HAP-1 (cell line): ENCODE data around the gene EMX1.
A peak's percentile ranks its signal among the peaks of the same experiment; 100 is the strongest.

Experiments used
- DNase-seq, 2 experiments: peaks; one replicate each; pipeline ENCODE4 v3.0.0-alpha.2; 2016 to 2020; ENCODE audit warnings: low spot score in 2 of 2
- H3K27me3 ChIP-seq: fragments of 250-450 bp; sonication (Bioruptor Pico); 2 replicates; pipeline ENCODE4 v1.5.1; 2020; ENCODE audit warnings: low read depth, mild to moderate bottlenecking, moderate library complexity
- H3K36me3 ChIP-seq: fragments of 250-450 bp; sonication (Bioruptor Pico); replicated peaks from 2 replicates; pipeline ENCODE4 v1.5.1; 2020; ENCODE audit warnings: mild to moderate bottlenecking
- H3K4me1 ChIP-seq: fragments of 250-450 bp; sonication (Bioruptor Pico); 2 replicates; pipeline ENCODE4 v1.5.1; 2020; ENCODE audit warnings: mild to moderate bottlenecking
- H3K4me3 ChIP-seq: fragments of 250-450 bp; sonication (Bioruptor Pico); 2 replicates; pipeline ENCODE4 v1.5.1; 2020; ENCODE audit warnings: mild to moderate bottlenecking, moderate library complexity
- H3K9me3 ChIP-seq: fragments of 250-450 bp; sonication (Bioruptor Pico); 2 replicates; pipeline ENCODE4 v1.5.1; 2020; ENCODE audit warnings: mild to moderate bottlenecking, moderate library complexity
- in situ Hi-C: fragments of 300-500 bp; cut with MboI; formaldehyde crosslinking; loops from 3 replicates; pipeline ENCODE4 v1.14.3; 2020; ENCODE audit warnings: low sequenced_read_pairs, inconsistent platforms, mixed read lengths

The EMX1 gene

GRCh38 chr2:72969706-72970105, 52.4 kb downstream of the EMX1 start:
- Histone ChIP-seq H3K36me3 (no peaks in the 10 kb centered on the region), H3K9me3 (no peaks in the 10 kb centered on the region), H3K27me3 (no peaks in the 10 kb centered on the region), H3K4me1 (no peaks in the 10 kb centered on the region), H3K4me3 (no peak overlapping the region)
- DNase-seq, result no peak
- in situ Hi-C loops, result no loop called here

- no peaks in the 10 kb centered on the region for H3K36me3 ChIP-seq
- in situ Hi-C loops, result no loop called here
- DNase-seq, result no peak
Measured at GRCh38 chr2:72971036-72971435, 53.7 kb downstream of the EMX1 start.

GRCh38 chr2:72972352-72973136, 55.2 kb downstream of the EMX1 start:
- Histone ChIP-seq H3K4me3 (no peak overlapping the region), H3K36me3 (no peaks in the 10 kb centered on the region), H3K27me3 (no peaks in the 10 kb centered on the region), H3K9me3 (no peaks in the 10 kb centered on the region), H3K4me1 (no peaks in the 10 kb centered on the region)
- in situ Hi-C loops, result no loop called here
- no peak for DNase-seq

More at GRCh38 chr2:72971036-72971435, 53.7 kb downstream of the EMX1 start:
- Histone ChIP-seq H3K27me3 (no peaks in the 10 kb centered on the region), H3K4me3 (no peak overlapping the region), H3K9me3 (no peaks in the 10 kb centered on the region), H3K4me1 (no peaks in the 10 kb centered on the region)

DNA sequence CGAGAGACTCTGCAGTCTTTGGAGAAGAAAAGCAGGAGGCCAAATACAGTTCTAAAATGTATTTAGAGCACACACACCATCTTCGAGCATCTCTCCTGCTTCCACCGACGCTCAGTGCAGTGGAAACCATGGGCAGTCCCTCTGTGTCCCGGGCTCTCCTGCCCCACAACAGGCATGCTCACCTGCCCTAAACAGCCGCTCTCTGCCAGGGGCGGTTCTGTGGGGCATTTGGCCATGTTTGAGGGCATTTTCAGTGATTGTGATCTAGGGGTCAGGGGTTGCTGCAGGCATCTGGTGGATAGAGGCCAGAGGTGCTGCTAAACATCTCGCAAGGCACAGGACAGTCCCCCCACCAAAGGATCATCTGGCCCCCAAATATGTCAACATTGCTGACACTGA, 55.8 kb downstream of the EMX1 start:
- Histone ChIP-seq H3K36me3 (no peaks in the 10 kb centered on the region), H3K9me3 (no peaks in the 10 kb centered on the region), H3K27me3 (no peaks in the 10 kb centered on the region), H3K4me1 (no peaks in the 10 kb centered on the region), H3K4me3 (no peak overlapping the region)
- in situ Hi-C loops, result no loop called here
- no peak for DNase-seq

GRCh38 chr2:72973566-72974435, 56.5 kb downstream of the EMX1 start:
- Histone ChIP-seq H3K4me3 (no peak overlapping the region), H3K9me3 (no peaks in the 10 kb centered on the region), H3K4me1 (no peaks in the 10 kb centered on the region), H3K36me3 (no peaks in the 10 kb centered on the region), H3K27me3 (no peaks in the 10 kb centered on the region)
- peak; percentile 46 to 71 for DNase-seq
- in situ Hi-C loops, result no loop called here

DNA sequence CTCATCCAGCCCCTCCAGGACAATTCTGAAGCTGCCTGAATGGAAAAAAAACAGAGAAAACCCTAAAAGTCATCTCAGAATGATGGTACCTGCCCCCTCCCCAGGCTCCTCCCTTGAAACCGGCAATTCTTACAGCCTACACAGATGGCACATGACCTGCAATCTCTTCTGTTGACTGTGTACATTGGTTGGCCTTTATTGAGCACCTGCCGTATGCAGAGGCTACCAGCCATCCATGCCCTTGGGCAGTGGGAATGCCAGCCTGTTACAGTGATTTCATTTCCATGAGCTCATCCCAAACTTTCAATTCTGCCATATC, 57.1 kb downstream of the EMX1 start:
- no peak for DNase-seq
- no peaks in the 10 kb centered on the region for H3K27me3 ChIP-seq
- in situ Hi-C loops, result no loop called here
- no peaks in the 10 kb centered on the region for H3K4me1 ChIP-seq
- H3K4me3 ChIP-seq, result no peak overlapping the region
- no peaks in the 10 kb centered on the region for H3K36me3 ChIP-seq
- no peaks in the 10 kb centered on the region for H3K9me3 ChIP-seq

GRCh38 chr2:72975017-72975416, 57.7 kb downstream of the EMX1 start:
- in situ Hi-C loops, result no loop called here
- no peaks in the 10 kb centered on the region for H3K27me3 ChIP-seq
- H3K4me3 ChIP-seq, result no peak overlapping the region
- H3K4me1 ChIP-seq, result no peaks in the 10 kb centered on the region
- no peaks in the 10 kb centered on the region for H3K9me3 ChIP-seq
- no peak for DNase-seq
- no peaks in the 10 kb centered on the region for H3K36me3 ChIP-seq

GRCh38 chr2:72979896-72980295, 62.6 kb downstream of the EMX1 start:
- H3K4me3 ChIP-seq, result no peak overlapping the region
- no peaks in the 10 kb centered on the region for H3K4me1 ChIP-seq
- no peaks in the 10 kb centered on the region for H3K27me3 ChIP-seq
- no peaks in the 10 kb centered on the region for H3K9me3 ChIP-seq
- in situ Hi-C loops, result no loop called here
- H3K36me3 ChIP-seq, result no peaks in the 10 kb centered on the region
- no peak for DNase-seq

- Histone ChIP-seq H3K9me3 (no peaks in the 10 kb centered on the region), H3K27me3 (no peaks in the 10 kb centered on the region), H3K36me3 (no peaks in the 10 kb centered on the region), H3K4me1 (no peaks in the 10 kb centered on the region), H3K4me3 (no peak overlapping the region)
- in situ Hi-C loops, result no loop called here
- DNase-seq, result no peak
Measured at GRCh38 chr2:72980535-72981217, 63.4 kb downstream of the EMX1 start.

DNA sequence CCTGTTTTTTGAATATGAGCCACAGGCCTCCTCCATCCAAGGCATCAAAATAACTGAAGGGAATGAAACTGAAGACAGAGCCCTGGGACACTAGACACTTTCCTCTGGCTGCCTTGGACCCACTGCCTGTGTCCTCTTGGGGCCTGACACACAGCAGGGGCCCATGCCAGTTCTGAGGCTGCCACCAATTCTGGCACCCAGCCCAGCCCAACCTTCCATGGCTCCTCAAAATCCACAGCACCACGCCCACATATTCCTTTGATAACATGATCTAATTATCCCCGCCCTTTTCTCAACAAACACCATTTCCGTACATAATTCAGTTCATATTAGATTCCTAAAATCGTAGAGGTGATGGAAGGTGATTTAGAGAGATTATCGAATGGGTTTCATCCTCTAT, 64.2 kb downstream of the EMX1 start:
- DNase-seq, result no peak
- H3K4me1 ChIP-seq, result no peaks in the 10 kb centered on the region
- in situ Hi-C loops, result no loop called here
- no peak overlapping the region for H3K4me3 ChIP-seq
- H3K9me3 ChIP-seq, result no peaks in the 10 kb centered on the region
- no peaks in the 10 kb centered on the region for H3K36me3 ChIP-seq
- H3K27me3 ChIP-seq, result no peaks in the 10 kb centered on the region

GRCh38 chr2:72982219-72982618, 64.9 kb downstream of the EMX1 start:
- Histone ChIP-seq H3K9me3 (no peaks in the 10 kb centered on the region), H3K4me3 (no peak overlapping the region), H3K27me3 (no peaks in the 10 kb centered on the region), H3K4me1 (no peaks in the 10 kb centered on the region), H3K36me3 (no peaks in the 10 kb centered on the region)
- no peak for DNase-seq
- in situ Hi-C loops, result no loop called here

DNA sequence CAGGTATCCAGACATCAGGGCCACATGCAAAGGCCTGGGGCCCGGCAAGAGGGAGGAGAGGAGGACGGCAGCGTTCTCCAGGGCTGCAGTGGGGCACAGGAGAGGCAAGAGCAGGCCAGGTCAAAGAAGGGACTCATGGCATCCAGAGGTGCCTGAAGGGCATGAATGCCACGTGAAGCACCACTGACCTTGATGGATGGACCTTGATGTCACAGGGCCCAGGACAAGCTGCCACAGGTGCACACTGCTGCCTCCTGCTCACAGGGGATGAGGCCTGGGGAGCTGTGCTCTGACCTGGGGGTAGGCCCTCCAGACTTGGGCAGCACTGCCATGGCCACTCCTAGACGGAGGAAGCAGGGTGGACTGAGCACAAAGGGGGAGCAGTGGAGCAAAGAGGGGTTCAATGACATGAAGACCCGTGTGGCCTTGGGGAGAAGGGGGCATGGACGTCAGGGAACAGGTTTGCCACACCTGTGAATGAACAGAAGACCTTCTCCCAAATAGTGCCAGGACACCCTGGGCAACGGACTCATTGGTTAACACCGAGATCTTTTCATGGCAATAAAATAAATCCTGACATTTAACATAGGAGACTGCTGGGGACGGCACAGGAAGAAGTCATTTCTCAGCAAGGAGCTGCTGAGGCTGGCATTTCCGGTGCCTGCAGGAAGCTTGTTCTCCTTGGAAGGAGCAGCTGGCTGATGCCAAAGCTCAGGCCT, 65.6 kb downstream of the EMX1 start:
- no peak for DNase-seq
- H3K27me3 ChIP-seq, result no peaks in the 10 kb centered on the region
- H3K4me3 ChIP-seq, result no peak overlapping the region
- no peaks in the 10 kb centered on the region for H3K36me3 ChIP-seq
- in situ Hi-C loops, result no loop called here
- no peaks in the 10 kb centered on the region for H3K9me3 ChIP-seq
- no peaks in the 10 kb centered on the region for H3K4me1 ChIP-seq

GRCh38 chr2:72983500-72984161, 66.3 kb downstream of the EMX1 start:
- no peak overlapping the region for H3K4me3 ChIP-seq
- no peaks in the 10 kb centered on the region for H3K36me3 ChIP-seq
- H3K9me3 ChIP-seq, result no peaks in the 10 kb centered on the region
- in situ Hi-C loops, result no loop called here
- DNase-seq, result no peak
- no peaks in the 10 kb centered on the region for H3K27me3 ChIP-seq
- no peaks in the 10 kb centered on the region for H3K4me1 ChIP-seq
